Body of pancreas (tissue), 4 donors: ENCODE results near the gene CLEC3B. TPM values are rescaled to one million over a fixed set of nuclear protein-coding genes. Genes with fewer than 3 reads are reported as not detected.
"Not testable (repeated sequence)": the region's sequence is repeated elsewhere in the genome, so short reads cannot be mapped to it uniquely, and the experiment has no call there.

ENCODE experiments used
- ATAC-seq: fragments of 150-250 bp; one replicate; pipeline ENCODE4 v1.9.1; 2016
- DNase-seq, 4 donors: peaks; one replicate each; pipeline ENCODE4 v3.0.0-alpha.2; 2019
- H3K27ac ChIP-seq, 4 donors: fragments of 200-600 bp; sonication (generic); 1 replicate in 3 of 4; 2 replicates in 1 of 4; pipeline versions ENCODE4 v1.5.1 to v1.6.1; 2016 to 2019; ENCODE audit warnings: mild to moderate bottlenecking in 1 of 4, mixed read lengths in 1 of 4, moderate library complexity in 1 of 4
- H3K27me3 ChIP-seq, 2 donors: fragments of 200-600 bp; sonication (generic); one replicate each; pipeline ENCODE4 v1.6.0; 2016; ENCODE audit warnings: mild to moderate bottlenecking in 1 of 2
- H3K36me3 ChIP-seq, 2 donors: fragments of 200-600 bp; sonication (generic); replicated peaks in 1 of 2; 2 replicates each; pipeline ENCODE4 v1.5.1; 2016; ENCODE audit warnings: low read depth in 2 of 2; ENCODE audit not compliant: insufficient read depth in 1 of 2
- H3K4me1 ChIP-seq: fragments of 200-600 bp; sonication (generic); one replicate; pipeline ENCODE4 v1.6.0; 2016
- H3K4me3 ChIP-seq, 2 donors: fragments of 200-600 bp; sonication (generic); 1 replicate in 1 of 2; 2 replicates in 1 of 2; pipeline ENCODE4 v1.5.1; 2016 to 2019
- H3K9me3 ChIP-seq, 3 donors: fragments of 200-600 bp; sonication (generic); 1 replicate in 2 of 3; 2 replicates in 1 of 3; pipeline ENCODE4 v1.5.1; 2016
- POLR2A ChIP-seq, 3 donors: fragments of 450-650 bp; IDR thresholded peaks; one replicate each; pipeline ENCODE4 v1.6.1; 2016; ENCODE audit warnings: antibody characterized with exemption in 3 of 3, mild to moderate bottlenecking in 2 of 3
- WGBS, 2 donors: methylation state at CpG; one replicate each; pipeline ENCODE4 v1.1.5; 2017; 5-methylcytosine and 5-hydroxymethylcytosine counted together
- intact Hi-C: fragments of 100-400 bp; cut with DNase I; formaldehyde crosslinking; loops from one replicate; pipeline ENCODE4 v1.15.1; 2023
- total RNA-seq, 2 donors: library from RNA; depleted of rRNA; stranded (reverse); fragments of >200 nt; gene quantifications; one replicate each; pipeline ENCODE4 v1.1.0, GENCODE V29; 2016
- TF ChIP-seq, protein P1 (sequence below), 7 experiments: fragments of 450-650 bp in 4 of 7; fragments of 200-600 bp in 3 of 7; sonication (generic) in 3 of 7; IDR thresholded peaks; one replicate each; pipeline ENCODE4 v1.5.1; 2016 to 2019; ENCODE audit warnings: antibody characterized with exemption in 7 of 7

The CLEC3B gene
- total RNA-seq, 2 donors from 2014 or later = 4.9 to 22.1 TPM

DNA sequence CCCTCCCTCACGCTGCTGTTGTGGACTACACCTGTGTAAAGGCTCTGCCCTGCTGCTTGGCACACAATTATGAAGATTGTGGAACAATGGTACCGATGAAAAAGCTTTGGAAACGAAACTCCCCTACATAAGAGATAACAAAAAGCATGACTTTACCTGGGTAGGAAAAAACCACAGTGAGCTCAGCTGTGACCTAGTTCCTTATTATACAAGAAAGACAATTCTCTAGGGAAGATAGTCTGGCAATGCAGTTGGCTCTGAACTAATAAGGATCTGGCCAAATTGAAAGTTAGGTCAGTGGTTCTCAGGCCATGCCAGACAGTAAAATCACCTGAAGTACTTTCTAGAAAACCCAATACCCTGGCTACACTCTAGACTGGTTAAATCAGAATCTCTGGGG, 16.1 kb downstream of the CLEC3B start:
- H3K9me3 ChIP-seq = no peaks in the 10 kb centered on the region
- H3K27ac ChIP-seq = no peak overlapping the region
- no peaks in the 10 kb centered on the region for H3K27me3 ChIP-seq
- no peaks in the 10 kb centered on the region for H3K4me1 ChIP-seq
- TF ChIP-seq, protein P1, sequence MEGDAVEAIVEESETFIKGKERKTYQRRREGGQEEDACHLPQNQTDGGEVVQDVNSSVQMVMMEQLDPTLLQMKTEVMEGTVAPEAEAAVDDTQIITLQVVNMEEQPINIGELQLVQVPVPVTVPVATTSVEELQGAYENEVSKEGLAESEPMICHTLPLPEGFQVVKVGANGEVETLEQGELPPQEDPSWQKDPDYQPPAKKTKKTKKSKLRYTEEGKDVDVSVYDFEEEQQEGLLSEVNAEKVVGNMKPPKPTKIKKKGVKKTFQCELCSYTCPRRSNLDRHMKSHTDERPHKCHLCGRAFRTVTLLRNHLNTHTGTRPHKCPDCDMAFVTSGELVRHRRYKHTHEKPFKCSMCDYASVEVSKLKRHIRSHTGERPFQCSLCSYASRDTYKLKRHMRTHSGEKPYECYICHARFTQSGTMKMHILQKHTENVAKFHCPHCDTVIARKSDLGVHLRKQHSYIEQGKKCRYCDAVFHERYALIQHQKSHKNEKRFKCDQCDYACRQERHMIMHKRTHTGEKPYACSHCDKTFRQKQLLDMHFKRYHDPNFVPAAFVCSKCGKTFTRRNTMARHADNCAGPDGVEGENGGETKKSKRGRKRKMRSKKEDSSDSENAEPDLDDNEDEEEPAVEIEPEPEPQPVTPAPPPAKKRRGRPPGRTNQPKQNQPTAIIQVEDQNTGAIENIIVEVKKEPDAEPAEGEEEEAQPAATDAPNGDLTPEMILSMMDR (IDR thresholded peaks at IDR 0.05) = no peak
- no peak for TF ChIP-seq POLR2A (IDR thresholded peaks at IDR 0.05)
- DNase-seq = no peak
- no peak for ATAC-seq
- no peak overlapping the region for H3K4me3 ChIP-seq
- WGBS, 2 donors = 31 to 32% methylated on average over 3 of the region's 3 CpGs
- intact Hi-C loops = loop anchor here (5.0 kb wide), 1 partner anchor 170 kb away; no protein-coding TSS in a partner anchor
- no peaks in the 10 kb centered on the region for H3K36me3 ChIP-seq

DNA sequence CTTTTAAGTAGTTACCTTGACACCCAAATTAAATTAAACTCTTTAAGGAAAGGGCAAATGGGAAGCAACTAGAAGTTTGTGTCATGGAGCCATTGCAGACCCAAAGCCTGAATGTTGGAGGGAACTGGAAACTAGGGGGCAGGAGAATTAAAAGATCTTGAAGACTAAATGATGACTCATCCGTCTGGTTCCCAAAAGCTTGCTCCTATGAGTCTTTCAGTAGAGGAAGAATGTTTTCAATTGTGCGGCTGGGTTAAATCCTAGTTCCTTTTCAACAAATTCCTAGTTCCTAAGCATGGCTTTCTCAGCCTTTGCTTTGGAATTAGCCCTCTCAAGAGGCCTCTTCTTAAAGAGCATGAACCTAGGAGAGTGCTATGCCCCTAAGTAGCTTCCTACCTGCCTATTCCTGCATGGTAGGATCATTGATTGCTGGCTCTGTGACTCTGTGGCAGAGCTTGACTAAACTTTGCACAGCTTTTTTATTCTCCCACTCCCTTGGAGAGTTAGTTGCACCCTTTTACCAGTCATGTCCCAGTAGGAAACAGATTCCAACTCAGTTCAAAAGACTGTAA, 17.7 kb downstream of the CLEC3B start:
- DNase-seq (no peak), ATAC-seq (no peak)
- TF ChIP-seq POLR2A (IDR thresholded peaks at IDR 0.05) = no peak
- TF ChIP-seq, protein P1 (IDR thresholded peaks at IDR 0.05) = no peak
- Histone ChIP-seq H3K27ac (no peak overlapping the region), H3K36me3 (no peaks in the 10 kb centered on the region), H3K4me3 (no peak overlapping the region), H3K9me3 (no peaks in the 10 kb centered on the region), H3K27me3 (no peaks in the 10 kb centered on the region), H3K4me1 (no peaks in the 10 kb centered on the region)
- WGBS, 2 donors = 63 to 74% methylated on average over 2 of the region's 2 CpGs
- intact Hi-C loops = loop anchor here (5.0 kb wide), 1 partner anchor 168 kb away; no protein-coding TSS in a partner anchor

DNA sequence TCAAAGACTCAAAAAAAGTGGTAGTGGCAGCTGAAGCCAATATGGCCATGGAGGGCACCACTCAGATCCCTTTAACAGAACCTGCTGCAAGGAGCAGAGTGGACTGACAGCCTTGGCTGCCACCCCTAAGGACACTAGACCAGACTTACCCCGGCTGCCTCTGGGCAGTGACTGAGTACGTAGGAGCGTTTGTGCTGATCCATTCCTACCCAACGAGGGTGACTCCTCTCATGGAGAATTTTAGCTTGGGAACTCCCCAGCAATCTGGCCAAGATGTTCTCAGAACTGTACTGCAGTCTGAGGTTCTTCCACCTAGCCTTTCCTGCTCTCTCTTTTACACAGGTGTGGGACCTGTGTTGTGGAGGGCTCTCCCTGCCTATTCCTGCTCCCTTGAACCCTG, 22.1 kb downstream of the CLEC3B start:
- WGBS, 2 donors = 54 to 66% methylated on average over 4 of the region's 4 CpGs
- TF ChIP-seq, protein P1 (IDR thresholded peaks at IDR 0.05) = no peak
- TF ChIP-seq POLR2A (IDR thresholded peaks at IDR 0.05) = no peak
- no peaks in the 10 kb centered on the region for H3K9me3 ChIP-seq
- H3K27ac ChIP-seq = no peak overlapping the region
- no peaks in the 10 kb centered on the region for H3K27me3 ChIP-seq
- ATAC-seq (no peak), DNase-seq (no peak)
- H3K4me1 ChIP-seq = no peaks in the 10 kb centered on the region
- intact Hi-C loops = no loop called here
- H3K4me3 ChIP-seq = no peak overlapping the region
- H3K36me3 ChIP-seq = no peaks in the 10 kb centered on the region

DNA sequence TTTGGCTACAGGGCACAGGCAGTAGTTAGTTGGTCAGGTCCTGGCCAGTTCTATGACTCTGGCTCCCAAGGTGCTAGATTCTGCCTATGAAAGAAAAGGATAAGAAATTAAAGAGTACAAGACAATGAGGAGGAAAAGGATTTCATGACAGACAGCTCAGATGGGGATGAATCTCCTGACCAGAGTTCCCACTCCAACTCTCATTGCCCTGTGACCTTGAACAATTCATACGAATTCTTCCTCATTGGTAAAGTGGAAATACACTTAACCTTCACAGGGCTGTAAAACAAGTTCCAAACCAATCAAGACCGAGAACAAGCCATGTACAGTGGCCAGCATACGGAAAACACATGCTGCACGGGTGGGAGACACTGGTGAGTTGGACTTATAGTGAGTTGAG, 23.7 kb downstream of the CLEC3B start:
- ATAC-seq = no peak
- H3K4me3 ChIP-seq = no peak overlapping the region
- intact Hi-C loops = no loop called here
- DNase-seq = no peak
- no peaks in the 10 kb centered on the region for H3K9me3 ChIP-seq
- WGBS, 2 donors = 56 to 70% methylated on average over 4 of the region's 4 CpGs
- no peaks in the 10 kb centered on the region for H3K27me3 ChIP-seq
- TF ChIP-seq, protein P1 (IDR thresholded peaks at IDR 0.05) = no peak
- no peak for TF ChIP-seq POLR2A (IDR thresholded peaks at IDR 0.05)
- no peaks in the 10 kb centered on the region for H3K4me1 ChIP-seq
- no peak overlapping the region for H3K27ac ChIP-seq
- H3K36me3 ChIP-seq = no peaks in the 10 kb centered on the region

DNA sequence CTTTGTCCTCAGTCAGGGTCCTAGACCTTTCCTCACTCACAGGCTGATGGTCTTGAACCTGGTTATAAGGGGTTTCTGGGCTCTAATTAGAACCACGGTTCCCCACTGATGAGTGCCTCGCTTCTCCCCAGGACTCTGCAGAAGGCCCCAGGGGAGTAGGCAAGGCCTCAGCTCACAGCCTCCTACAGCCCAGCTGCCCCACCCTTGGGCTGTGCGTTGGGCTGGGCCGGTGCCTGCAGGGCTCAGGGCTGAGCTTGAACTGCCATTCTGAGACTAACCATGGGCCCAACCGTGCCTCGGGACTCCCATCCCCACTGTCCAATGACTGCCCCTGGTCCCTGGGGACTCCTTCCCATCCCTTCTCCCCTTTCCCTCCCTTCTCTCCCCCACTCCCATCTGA, 25.6 kb downstream of the CLEC3B start:
- WGBS, 2 donors = 82 to 86% methylated on average over 6 of the region's 6 CpGs

DNA sequence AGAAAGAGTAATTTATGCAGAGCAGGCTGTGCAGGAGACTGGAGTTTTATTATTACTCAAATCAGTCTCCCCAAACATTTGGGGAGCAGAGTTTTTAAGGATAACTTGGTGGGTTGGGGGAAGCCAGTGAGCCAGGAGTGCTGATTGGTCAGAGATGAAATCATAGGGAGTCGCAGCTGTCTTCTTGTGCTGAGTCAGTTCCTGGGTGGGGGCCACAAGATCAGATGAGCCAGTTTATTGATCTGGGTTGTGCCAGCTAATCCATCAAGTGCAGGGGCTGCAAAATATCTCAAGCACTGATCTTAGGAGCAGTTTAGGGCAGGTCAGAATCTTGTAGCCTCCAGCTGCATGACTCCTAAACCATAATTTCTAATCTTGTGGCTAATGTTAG, 27.7 kb downstream of the CLEC3B start:
- H3K27ac ChIP-seq, H3K27me3 ChIP-seq, intact Hi-C loops, H3K9me3 ChIP-seq, DNase-seq, H3K4me1 ChIP-seq, H3K4me3 ChIP-seq, ATAC-seq, H3K36me3 ChIP-seq: not testable (repeated sequence)
- WGBS, 2 donors = 56 to 100% methylated on average over 1 of the region's 1 CpG

More for the DNA sequence above, 25.6 kb downstream of the CLEC3B start:
- Histone ChIP-seq H3K36me3 (no peaks in the 10 kb centered on the region), H3K27me3 (no peaks in the 10 kb centered on the region), H3K4me3 (no peak overlapping the region), H3K4me1 (no peaks in the 10 kb centered on the region), H3K27ac (no peak overlapping the region), H3K9me3 (no peaks in the 10 kb centered on the region)
- DNase-seq (no peak), ATAC-seq (no peak)
- no peak for TF ChIP-seq POLR2A (IDR thresholded peaks at IDR 0.05)
- TF ChIP-seq, protein P1 (IDR thresholded peaks at IDR 0.05) = no peak
- intact Hi-C loops = no loop called here
